ENCODE results near the gene IRAK2. TPM values are rescaled to one million over a fixed set of nuclear protein-coding genes. Genes with fewer than 3 reads are reported as not detected.
A peak's percentile ranks its signal among the peaks of the same experiment; 100 is the strongest.

Gene IRAK2
- total RNA-seq, 6 experiments from 2014 or later, result 4.2 to 16.0 (median 8.4) TPM

- intact Hi-C loops (cut with DNase I), result loop anchor here in 1 of 2 donors (10.0 kb wide), 1 partner anchor 46 kb away; no protein-coding TSS in a partner anchor
- no peaks in the 10 kb centered on the region for H3K9me3 ChIP-seq
- no peak overlapping the region for H3K4me3 ChIP-seq
- TF ChIP-seq POLR2A (IDR thresholded peaks at IDR 0.05) (no peak), CTCF (IDR thresholded peaks at IDR 0.05) (no peak)
- no peak for ATAC-seq
- H3K36me3 ChIP-seq, result peaks cover 0 to 17% (median 1%) of the 10 kb centered on the region in 4 donors
- H3K27me3 ChIP-seq, result no peaks in the 10 kb centered on the region
- H3K4me1 ChIP-seq, result peaks cover 0 to 6% (median 3%) of the 10 kb centered on the region in 4 donors
- DNase-seq, result no peak
- no peak overlapping the region for H3K27ac ChIP-seq
These were observed 14.2 kb downstream of the IRAK2 start for GRCh38 chr3:10178892-10179291.

- no peak overlapping the region for H3K27ac ChIP-seq
- ATAC-seq (peak in 3 of 4 donors; percentile 22 to 54 (median 35)), DNase-seq (no peak)
- no peaks in the 10 kb centered on the region for H3K4me1 ChIP-seq
- 93% methylated on average over 2 of the region's 2 CpGs for WGBS (ENCODE audit: insufficient coverage, low coverage, low lambda C conversion rate, missing lambda C conversion rate)
- TF ChIP-seq POLR2A (IDR thresholded peaks at IDR 0.05) (no peak), CTCF (IDR thresholded peaks at IDR 0.05) (no peak)
- H3K36me3 ChIP-seq, result peaks cover 0 to 23% (median 1%) of the 10 kb centered on the region in 4 donors
- H3K4me3 ChIP-seq, result no peak overlapping the region
- H3K27me3 ChIP-seq, result no peaks in the 10 kb centered on the region
- intact Hi-C loops (cut with DNase I), result no loop called here
- H3K9me3 ChIP-seq, result no peaks in the 10 kb centered on the region
These were observed 15.6 kb downstream of the IRAK2 start for GRCh38 chr3:10180289-10180688.

- Histone ChIP-seq H3K9me3 (no peaks in the 10 kb centered on the region), H3K4me1 (no peaks in the 10 kb centered on the region), H3K27me3 (no peaks in the 10 kb centered on the region), H3K36me3 (peaks cover 0 to 23% (median 1%) of the 10 kb centered on the region in 4 donors), H3K4me3 (no peak overlapping the region), H3K27ac (no peak overlapping the region)
- peak in 2 of 4 donors; percentile 16 to 38 for ATAC-seq
- TF ChIP-seq CTCF (IDR thresholded peaks at IDR 0.05) (no peak), POLR2A (IDR thresholded peaks at IDR 0.05) (no peak)
- WGBS (ENCODE audit: insufficient coverage, low coverage, low lambda C conversion rate, missing lambda C conversion rate), result 60% methylated on average over 2 of the region's 10 CpGs
- DNase-seq, result no peak
- intact Hi-C loops (cut with DNase I), result no loop called here
These were observed 16.1 kb downstream of the IRAK2 start for GRCh38 chr3:10180738-10181295.

- DNase-seq, result no peak
- 81% methylated on average over 4 of the region's 5 CpGs for WGBS (ENCODE audit: insufficient coverage, low coverage, low lambda C conversion rate, missing lambda C conversion rate)
- Histone ChIP-seq H3K36me3 (peaks cover 0 to 23% (median under 1%) of the 10 kb centered on the region in 4 donors), H3K4me1 (peaks cover 0 to 5% (median 0%) of the 10 kb centered on the region in 4 donors), H3K4me3 (no peak overlapping the region), H3K9me3 (no peaks in the 10 kb centered on the region), H3K27ac (no peak overlapping the region), H3K27me3 (no peaks in the 10 kb centered on the region)
- TF ChIP-seq CTCF (IDR thresholded peaks at IDR 0.05) (no peak), POLR2A (IDR thresholded peaks at IDR 0.05) (no peak)
- intact Hi-C loops (cut with DNase I), result no loop called here
- ATAC-seq, result no peak
These were observed 18.2 kb downstream of the IRAK2 start for GRCh38 chr3:10182950-10183349.

All from right lobe of liver (tissue), 6 donors.